ENCODE measurements around the gene CHST13.

GRCh38 chr3:126568776-126569342 lies 44.9 kb downstream of the CHST13 start:
- TF ChIP-seq, protein P1, sequence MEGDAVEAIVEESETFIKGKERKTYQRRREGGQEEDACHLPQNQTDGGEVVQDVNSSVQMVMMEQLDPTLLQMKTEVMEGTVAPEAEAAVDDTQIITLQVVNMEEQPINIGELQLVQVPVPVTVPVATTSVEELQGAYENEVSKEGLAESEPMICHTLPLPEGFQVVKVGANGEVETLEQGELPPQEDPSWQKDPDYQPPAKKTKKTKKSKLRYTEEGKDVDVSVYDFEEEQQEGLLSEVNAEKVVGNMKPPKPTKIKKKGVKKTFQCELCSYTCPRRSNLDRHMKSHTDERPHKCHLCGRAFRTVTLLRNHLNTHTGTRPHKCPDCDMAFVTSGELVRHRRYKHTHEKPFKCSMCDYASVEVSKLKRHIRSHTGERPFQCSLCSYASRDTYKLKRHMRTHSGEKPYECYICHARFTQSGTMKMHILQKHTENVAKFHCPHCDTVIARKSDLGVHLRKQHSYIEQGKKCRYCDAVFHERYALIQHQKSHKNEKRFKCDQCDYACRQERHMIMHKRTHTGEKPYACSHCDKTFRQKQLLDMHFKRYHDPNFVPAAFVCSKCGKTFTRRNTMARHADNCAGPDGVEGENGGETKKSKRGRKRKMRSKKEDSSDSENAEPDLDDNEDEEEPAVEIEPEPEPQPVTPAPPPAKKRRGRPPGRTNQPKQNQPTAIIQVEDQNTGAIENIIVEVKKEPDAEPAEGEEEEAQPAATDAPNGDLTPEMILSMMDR (IDR thresholded peaks at IDR 0.05) = no peak
- TF ChIP-seq EP300 (IDR thresholded peaks at IDR 0.05) = no peak

All from sigmoid colon (tissue), 4 donors.